LNCAP (cell line): ENCODE data around the gene IER5L.

ENCODE experiments used
- CTCF ChIP-seq: fragments of 450-650 bp; IDR thresholded peaks from 2 replicates; pipeline ENCODE4 v1.5.1; 2017; ENCODE audit warnings: mild to moderate bottlenecking

Gene IER5L

GRCh38 chr9:129128689-129129088 is 49.4 kb downstream of the IER5L start:
- no peak for TF ChIP-seq CTCF

GRCh38 chr9:129126749-129127618 is 51.1 kb downstream of the IER5L start:
- no peak for TF ChIP-seq CTCF
